Renal pelvis (tissue), 4 donors: ENCODE data around the gene CDCA3. TPM values are rescaled to one million over a fixed set of nuclear protein-coding genes. Genes with fewer than 3 reads are reported as not detected.

Experiments used
- DNase-seq: peaks from one replicate; pipeline ENCODE4 v3.0.0-alpha.2; 2013
- polyA plus RNA-seq, 3 donors: library from polyadenylated mRNA; unstranded; fragments of 120-200 nt; gene quantifications; one replicate each; pipeline ENCODE4 v1.2.1, GENCODE V29; 2013; ENCODE audit not compliant: insufficient read length in 3 of 3

The CDCA3 gene
- polyA plus RNA-seq, 3 donors, result 27.2 to 37.0 (median 29.7) TPM

- DNase-seq, result no peak
These were observed 7.7 kb upstream of the CDCA3 start for GRCh38 chr12:6858799-6859198.

GRCh38 chr12:6855322-6855721 lies 4.2 kb upstream of the CDCA3 start:
- DNase-seq, result no peak

GRCh38 chr12:6854036-6854435 lies 3.0 kb upstream of the CDCA3 start:
- no peak for DNase-seq

DNA sequence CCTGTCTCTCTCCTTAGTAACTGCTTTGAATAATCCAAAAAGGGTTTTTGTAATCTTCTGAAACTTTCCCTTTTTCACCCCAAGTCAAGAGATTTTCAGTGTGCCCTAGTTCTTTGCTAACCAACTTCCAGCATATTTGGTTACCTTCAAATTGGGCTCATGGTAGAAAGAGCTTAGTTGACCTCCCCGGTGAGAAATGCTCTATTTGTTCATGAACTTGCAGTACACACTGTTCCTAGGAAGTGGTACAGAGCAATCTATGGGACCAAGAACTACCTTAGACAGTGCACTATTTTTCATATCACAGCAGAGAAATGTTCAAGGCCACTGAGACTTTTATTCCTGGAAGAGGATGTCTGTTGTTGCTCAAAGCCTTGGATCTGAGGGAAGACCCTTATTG lies 2.5 kb upstream of the CDCA3 start:
- DNase-seq, result no peak

GRCh38 chr12:6852651-6853354 lies 1.7 kb upstream of the CDCA3 start:
- no peak for DNase-seq

GRCh38 chr12:6851921-6852650 lies 1.0 kb upstream of the CDCA3 start, which contains the start of gene USP5:
TSS of gene USP5 (plus strand) at chr12:6852150. CDS start at chr12:6852180, 30 bp downstream.
- peak; percentile 100 for DNase-seq

GRCh38 chr12:6850796-6851152 lies 312 bp downstream of the CDCA3 start:
- DNase-seq, result no peak

DNA sequence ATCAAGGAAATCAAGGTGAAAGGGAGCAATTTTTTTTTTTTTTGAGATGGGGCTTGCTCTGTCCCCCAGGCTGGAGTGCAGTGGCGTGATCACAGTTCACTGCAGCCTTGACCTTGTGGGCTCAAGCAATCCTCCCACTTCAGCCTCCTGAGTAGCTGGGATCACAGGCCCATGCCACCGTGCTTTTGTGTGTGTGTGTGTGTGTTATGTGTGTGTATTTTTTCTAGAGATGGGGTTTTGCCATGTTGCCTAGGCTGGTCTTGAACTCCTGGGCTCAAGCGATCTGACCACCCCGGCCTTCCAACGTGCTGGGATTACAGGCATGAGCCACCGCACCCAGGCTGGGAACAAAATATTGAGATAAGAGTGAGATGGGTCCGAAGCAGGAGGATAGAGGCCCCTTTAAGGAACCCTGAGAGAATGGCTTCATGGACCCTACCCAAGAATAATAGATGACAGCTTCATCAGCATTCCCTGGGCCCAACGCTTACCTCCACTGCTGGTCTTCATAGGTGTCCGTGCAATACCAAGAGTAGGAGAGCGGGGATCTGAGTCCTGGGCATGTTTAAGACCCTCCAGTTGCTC lies 1.0 kb downstream of the CDCA3 start:
- no peak for DNase-seq

- no peak for DNase-seq
These were observed 1.7 kb downstream of the CDCA3 start for GRCh38 chr12:6849427-6849826.

DNA sequence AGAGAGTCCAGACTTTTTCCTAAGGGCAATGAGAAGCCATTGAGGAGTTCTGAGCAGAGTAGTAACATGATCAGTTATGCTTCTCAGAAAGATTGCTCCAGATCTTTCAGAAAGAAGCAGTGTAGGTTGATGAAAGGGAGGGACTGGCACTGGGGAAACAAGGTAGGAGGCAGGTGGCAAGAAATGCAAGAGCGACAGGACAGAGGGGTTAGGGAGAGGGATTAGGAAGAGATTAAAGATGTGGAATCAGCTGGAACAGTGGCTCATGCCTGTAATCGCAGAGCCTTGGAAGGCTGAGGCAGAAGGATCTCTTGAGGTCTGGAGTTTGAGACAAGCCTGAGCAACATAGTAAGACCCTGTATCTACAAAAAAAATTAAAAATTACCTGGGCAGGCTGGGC lies 3.4 kb downstream of the CDCA3 start:
- DNase-seq, result no peak

- no peak for DNase-seq
These were observed 4.7 kb downstream of the CDCA3 start for GRCh38 chr12:6846316-6846869.

DNA sequence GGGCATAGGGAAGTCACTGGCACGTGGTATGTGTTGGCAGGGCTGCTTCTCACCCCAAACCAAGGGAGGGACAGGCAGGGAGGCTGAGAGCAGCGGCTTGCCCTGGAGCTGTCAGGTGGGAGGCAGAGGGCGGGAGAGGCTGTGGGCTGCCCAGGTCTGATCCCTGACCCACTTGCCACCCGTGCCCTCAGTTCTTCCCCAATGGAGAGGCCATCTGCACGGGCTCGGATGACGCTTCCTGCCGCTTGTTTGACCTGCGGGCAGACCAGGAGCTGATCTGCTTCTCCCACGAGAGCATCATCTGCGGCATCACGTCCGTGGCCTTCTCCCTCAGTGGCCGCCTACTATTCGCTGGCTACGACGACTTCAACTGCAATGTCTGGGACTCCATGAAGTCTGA lies 5.7 kb downstream of the CDCA3 start:
- no peak for DNase-seq

GRCh38 chr12:6843118-6843902 lies 7.8 kb downstream of the CDCA3 start:
- DNase-seq, result no peak

- DNase-seq, result no peak
These were observed 9.0 kb downstream of the CDCA3 start for GRCh38 chr12:6842075-6842474.

DNA sequence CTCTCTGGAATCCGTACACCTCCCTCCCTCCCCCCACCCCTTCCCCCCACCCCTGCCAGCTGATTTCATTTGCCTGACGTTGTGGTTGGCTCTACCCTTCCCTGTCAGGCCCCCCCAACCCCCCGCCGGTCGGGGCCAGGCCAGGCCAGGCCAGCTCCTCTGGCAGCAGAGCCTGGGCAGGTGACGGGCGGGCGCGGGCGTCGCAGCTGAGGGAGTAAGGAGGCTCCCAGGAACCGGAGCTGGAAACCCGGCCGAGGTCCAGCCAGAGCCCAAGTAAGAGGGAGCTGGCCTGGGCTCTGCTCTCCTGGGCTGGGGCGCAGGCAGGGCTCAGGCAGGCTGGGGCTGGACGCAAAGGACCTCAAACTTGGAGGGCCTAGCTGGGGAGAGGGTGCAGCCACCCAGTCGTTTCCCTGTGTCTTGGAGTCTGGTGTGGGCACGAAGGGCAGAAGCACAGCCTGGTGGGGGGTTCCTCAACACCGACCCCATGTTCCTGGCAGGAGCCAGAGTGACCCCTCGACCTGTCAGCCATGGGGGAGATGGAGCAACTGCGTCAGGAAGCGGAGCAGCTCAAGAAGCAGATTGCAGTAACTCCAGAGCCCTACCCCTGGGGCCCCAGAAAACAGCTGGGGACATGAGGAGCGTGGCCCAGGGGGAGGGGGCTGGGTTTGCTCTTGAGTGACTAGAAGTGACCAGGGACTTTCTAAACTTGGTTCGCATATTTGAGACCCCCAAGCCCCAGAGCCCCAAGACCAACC lies 10.1 kb downstream of the CDCA3 start, which contains the start of gene GNB3:
TSS of gene GNB3 (plus strand) at position 165 of the 755 bp plus-strand sequence. CDS start at position 528, 363 bp downstream.
- no peak for DNase-seq

DNA sequence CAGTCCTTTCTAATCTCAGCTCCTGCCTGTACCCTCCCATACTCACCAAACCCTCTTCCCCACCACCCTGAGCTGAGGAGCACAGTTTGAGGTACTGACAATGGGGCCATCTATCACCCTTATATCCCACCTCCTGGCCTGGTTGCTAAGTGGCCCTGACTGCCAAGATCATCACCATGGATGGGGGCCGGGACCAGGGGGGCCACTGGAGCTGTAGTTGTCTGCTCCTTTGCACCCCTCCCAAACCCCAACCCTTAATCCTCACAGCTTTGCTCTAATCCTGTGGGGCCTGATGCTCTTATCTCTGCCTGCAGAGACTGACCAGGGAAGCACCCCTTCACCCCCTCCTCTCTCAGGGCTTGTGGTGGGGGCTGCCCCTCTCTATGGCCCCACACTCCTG lies 10.8 kb downstream of the CDCA3 start:
- no peak for DNase-seq

GRCh38 chr12:6839482-6840201 lies 11.4 kb downstream of the CDCA3 start:
- DNase-seq, result no peak

GRCh38 chr12:6838854-6839253 lies 12.2 kb downstream of the CDCA3 start:
- DNase-seq, result no peak

- no peak for DNase-seq
These were observed 13.6 kb downstream of the CDCA3 start for GRCh38 chr12:6837370-6838060.

GRCh38 chr12:6836851-6837250 lies 14.2 kb downstream of the CDCA3 start:
- DNase-seq, result no peak
